AG04449 (cell line): Measurements from ENCODE around the gene PTPRH.

Experiments
- CTCF ChIA-PET: fragments of 350-600 bp; formaldehyde crosslinking; extraction: SDS; loops from one replicate; lab custom pipeline; 2021; ENCODE audit warnings: antibody characterized with exemption; lab: Yijun Ruan, JAX
- POLR2A ChIA-PET: fragments of 400-600, 350-600 bp; formaldehyde crosslinking; extraction: SDS; loops from one replicate; lab custom pipeline; 2020; ENCODE audit warnings: antibody characterized with exemption, inconsistent platforms; lab: Yijun Ruan, JAX
- DNase-seq: peaks from one replicate; pipeline ENCODE4 v3.0.0-alpha.2; 2010; ENCODE audit warnings: low read depth, low spot score
- H3K4me3 ChIP-seq: 2 replicates; pipeline ENCODE4 v1.5.1; 2011; ENCODE audit warnings: low read depth, mild to moderate bottlenecking, control low read depth, low read length
- CTCF ChIP-seq: IDR thresholded peaks from one replicate; pipeline ENCODE4 v1.5.1; 2011; ENCODE audit warnings: mild to moderate bottlenecking, moderate library complexity, low read length, control low read depth, inconsistent platforms; ENCODE audit not compliant: insufficient read depth; ENCODE audit errors: missing control alignments

The PTPRH gene

DNA sequence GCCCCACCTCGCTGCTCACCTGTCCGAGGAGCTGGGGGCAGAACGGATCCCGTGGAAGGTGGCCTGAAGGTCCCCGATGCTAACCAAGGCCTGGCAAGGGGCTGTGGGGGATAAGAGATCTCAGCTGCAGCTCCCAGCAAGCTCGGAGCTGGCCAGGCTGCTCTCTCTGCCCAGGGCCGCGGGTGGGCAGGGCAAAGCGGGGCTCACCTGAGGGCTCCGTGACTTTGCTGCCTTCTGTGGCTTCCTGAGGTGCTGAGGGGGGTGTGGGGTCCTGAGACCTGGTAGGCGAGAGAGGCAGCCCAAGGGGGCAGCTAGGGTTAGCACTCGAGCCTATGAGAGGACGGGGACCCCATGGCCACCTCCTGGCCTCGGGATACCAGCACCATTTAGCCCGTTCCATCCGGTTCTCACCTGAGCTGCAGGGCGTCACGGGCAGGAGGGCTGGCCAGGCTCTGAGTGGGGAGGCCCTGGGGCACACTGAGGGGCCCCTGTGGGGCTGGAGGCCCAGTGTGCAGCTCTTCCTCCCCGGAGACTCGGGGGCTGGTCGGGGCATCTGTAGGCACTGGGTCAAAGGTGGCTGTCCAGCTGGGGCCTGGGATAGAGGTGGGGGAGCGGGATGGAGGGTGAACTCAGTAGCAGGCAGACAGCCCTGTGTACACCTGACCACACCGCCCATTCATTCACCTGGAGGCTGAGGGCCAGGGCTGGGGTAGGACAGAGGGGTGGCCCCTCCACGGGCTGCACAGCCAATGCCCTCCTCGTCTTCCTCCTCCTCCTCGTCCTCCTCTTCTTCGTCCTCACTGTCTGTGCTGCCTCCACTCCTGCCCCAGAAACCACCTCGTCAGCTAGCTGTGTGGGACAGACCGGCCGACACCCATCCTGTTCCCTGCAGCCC, 22.3 kb upstream of the PTPRH start:
- no peak overlapping the region for H3K4me3 ChIP-seq
- POLR2A ChIA-PET, result no interaction called here
- CTCF ChIA-PET, result no interaction called here

DNA sequence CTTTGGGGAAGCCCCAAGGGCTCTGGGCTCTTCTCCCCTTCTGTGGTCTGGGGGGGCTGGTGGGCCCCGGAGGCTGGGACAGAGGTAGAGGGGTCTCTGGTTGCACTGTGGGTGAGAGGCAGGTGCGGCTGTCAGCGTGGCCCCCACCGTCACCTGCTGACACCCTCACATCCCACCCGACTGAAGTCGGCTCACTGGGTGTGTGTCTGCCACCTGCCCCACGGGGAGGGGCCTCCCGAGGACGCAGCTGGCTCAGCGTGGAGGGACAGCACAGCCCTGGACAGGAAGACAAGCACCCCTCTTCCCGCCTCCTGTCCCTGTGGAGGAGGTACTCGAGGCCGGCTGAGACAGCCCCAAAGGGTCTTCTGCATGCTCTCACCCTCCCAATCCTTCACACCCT, 21.5 kb upstream of the PTPRH start:
- no peak for TF ChIP-seq CTCF
- H3K4me3 ChIP-seq, result no peak overlapping the region
- CTCF ChIA-PET, result no interaction called here
- POLR2A ChIA-PET, result no interaction called here
- DNase-seq, result no peak

More for the DNA sequence above, 22.3 kb upstream of the PTPRH start:
- DNase-seq, result no peak
- no peak for TF ChIP-seq CTCF

- no peak for DNase-seq
- ChIA-PET POLR2A (no interaction called here), CTCF (no interaction called here)
- no peak overlapping the region for H3K4me3 ChIP-seq
- TF ChIP-seq CTCF, result no peak
Observed at GRCh38 chr19:55230329-55230728, 21.0 kb upstream of the PTPRH start.

- DNase-seq, result no peak
- no peak for TF ChIP-seq CTCF
- H3K4me3 ChIP-seq, result no peak overlapping the region
- CTCF ChIA-PET, result no interaction called here
- POLR2A ChIA-PET, result no interaction called here
Observed at GRCh38 chr19:55229789-55230182, 20.5 kb upstream of the PTPRH start.

DNA sequence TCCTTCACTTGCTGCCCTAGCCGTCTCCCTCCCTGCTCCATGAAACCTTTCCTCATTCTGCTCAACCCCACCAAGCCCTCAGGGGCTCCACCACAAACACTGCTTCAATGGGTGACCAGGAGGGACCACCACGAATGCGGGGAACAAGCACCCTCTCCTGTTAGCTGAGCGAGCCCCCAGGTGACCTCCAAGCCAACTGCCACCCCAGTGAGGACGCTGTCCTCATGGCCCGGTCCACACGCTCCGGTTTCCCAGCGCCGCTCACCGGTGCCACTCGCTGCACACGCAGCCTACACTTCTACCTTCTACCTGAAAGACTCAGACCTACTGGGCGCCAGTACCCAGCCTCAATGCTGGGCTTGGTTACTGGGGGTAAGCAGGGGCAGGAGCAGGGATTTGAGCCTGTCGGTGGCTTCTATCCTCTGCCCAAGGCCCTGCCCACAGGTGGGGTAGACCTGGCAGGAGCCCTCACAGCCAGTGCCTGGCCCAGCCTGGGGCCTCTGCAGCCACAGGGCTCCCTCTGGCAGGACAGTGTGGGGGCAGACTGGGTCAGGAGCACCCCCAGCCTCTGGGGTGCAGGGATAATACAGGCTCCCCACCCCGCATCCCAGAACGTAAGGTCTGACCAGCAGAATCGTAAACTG, 20.0 kb upstream of the PTPRH start:
- TF ChIP-seq CTCF, result no peak
- no peak for DNase-seq
- ChIA-PET CTCF (no interaction called here), POLR2A (no interaction called here)
- H3K4me3 ChIP-seq, result no peak overlapping the region

DNA sequence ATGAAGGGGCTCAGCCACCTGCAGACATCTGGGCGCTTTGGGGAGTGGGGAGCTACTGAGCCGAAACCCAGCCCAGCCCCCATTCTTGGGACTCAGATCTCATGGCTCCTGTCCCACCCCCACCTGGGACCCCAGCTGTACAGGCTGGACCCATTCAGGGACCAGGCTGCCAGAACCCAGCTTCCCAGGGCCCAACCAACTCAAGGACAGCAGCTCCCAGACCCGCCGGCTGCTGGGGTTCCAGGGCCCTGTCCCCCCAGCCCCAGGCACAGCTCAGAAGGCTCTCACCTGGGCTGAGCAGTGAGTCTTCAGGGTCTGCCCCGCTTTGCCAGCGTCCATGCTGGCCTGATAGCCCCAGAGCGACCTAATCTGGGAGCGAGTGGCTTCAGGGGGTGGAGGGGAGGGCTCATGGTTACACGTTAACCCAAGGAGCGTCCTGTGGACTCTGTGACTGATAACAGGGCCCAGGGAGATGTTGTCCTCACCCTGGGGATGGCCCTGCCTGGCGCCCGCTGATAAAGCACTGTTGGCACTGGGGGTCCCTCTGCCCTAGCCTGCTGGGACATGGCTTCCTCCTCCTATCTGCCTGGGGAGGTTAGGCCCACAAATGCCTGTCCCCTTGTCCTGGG, 19.2 kb upstream of the PTPRH start, which contains the start of gene TMEM86B:
Gene TMEM86B, minus strand, starts transcription at position 361 of the 629 bp plus-strand sequence. Its CDS starts 22 bp downstream, at position 339.
- CTCF ChIA-PET, result interaction anchor here (0.9 kb wide), 1 partner anchor 10 kb away, joined by 3 read pairs; no protein-coding TSS in a partner anchor
- H3K4me3 ChIP-seq, result no peak within 1 kb of the TSS
- POLR2A ChIA-PET, result interaction anchor here (1.2 kb wide), 1 partner anchor 9 kb away, joined by 3 read pairs; no protein-coding TSS in a partner anchor
- TF ChIP-seq CTCF, result no peak
- DNase-seq, result no peak
